Testis (tissue), 2 donors: Measurements from ENCODE around the gene LAMA3.

Experiments used
- POLR2A ChIP-seq: fragments of 450-650 bp; IDR thresholded peaks from one replicate; pipeline ENCODE4 v1.6.1; 2017; ENCODE audit warnings: antibody characterized with exemption, mild to moderate bottlenecking, moderate library complexity
- TF ChIP-seq, protein P1 (sequence below), 3 experiments: fragments of 450-650 bp in 2 of 3; fragments of 200-600 bp in 1 of 3; sonication (generic) in 1 of 3; IDR thresholded peaks; one replicate each; pipeline ENCODE4 v1.5.1; 2016 to 2019; ENCODE audit warnings: antibody characterized with exemption in 3 of 3, mild to moderate bottlenecking in 2 of 3, moderate library complexity in 1 of 3

DNA sequence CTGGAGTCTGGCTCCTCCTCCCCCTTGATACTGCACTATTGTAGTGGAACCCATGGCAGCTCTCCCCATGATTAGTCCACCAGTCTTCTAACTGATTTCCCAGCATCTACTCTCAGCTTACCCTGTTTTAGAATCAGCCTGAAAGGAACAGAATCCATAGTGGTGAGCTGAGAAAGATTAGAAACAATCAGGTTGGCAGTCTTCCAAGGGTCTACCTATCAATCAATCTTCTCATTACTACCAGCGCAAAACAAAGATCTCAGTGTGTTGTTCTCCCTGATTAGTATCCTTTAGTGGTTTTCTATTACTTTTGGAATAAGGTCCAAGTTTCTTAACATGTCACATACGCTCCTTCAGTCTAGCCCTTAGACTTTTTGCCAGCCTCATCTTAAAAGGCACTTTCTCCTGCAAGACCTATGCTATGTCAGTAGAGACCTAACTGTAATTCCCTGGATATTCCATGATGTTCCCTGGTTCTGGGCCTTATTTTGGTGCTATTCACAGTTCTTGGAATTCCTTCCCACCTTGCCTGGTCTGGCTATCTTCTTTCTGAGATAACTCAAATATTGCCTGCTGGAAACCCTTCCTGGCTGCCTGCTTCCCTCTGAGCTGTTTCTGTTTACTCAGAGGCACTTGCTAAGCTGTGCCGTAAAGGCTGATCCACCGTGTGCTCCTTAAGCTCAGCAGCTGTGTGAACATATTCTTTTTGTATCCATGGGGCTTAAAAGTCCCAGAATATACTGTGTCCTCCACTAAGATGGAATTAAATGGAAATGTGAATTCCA, 32.6 kb downstream of the LAMA3 start:
- TF ChIP-seq, protein P1, sequence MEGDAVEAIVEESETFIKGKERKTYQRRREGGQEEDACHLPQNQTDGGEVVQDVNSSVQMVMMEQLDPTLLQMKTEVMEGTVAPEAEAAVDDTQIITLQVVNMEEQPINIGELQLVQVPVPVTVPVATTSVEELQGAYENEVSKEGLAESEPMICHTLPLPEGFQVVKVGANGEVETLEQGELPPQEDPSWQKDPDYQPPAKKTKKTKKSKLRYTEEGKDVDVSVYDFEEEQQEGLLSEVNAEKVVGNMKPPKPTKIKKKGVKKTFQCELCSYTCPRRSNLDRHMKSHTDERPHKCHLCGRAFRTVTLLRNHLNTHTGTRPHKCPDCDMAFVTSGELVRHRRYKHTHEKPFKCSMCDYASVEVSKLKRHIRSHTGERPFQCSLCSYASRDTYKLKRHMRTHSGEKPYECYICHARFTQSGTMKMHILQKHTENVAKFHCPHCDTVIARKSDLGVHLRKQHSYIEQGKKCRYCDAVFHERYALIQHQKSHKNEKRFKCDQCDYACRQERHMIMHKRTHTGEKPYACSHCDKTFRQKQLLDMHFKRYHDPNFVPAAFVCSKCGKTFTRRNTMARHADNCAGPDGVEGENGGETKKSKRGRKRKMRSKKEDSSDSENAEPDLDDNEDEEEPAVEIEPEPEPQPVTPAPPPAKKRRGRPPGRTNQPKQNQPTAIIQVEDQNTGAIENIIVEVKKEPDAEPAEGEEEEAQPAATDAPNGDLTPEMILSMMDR (IDR thresholded peaks at IDR 0.05), result no peak
- no peak for TF ChIP-seq POLR2A
